Calu3 (cell line): Measurements from ENCODE around the gene PTPRN2. TPM values are rescaled to one million over a fixed set of nuclear protein-coding genes. Genes with fewer than 3 reads are reported as not detected.

Source experiments
- BruUV-seq: library from RNA; stranded (reverse); fragments of 400-500 nt; replicated peaks from 2 replicates; lab custom pipeline; 2021; lab: Mats Ljungman, UMichigan
- CTCF ChIA-PET: fragments of 300-600 bp; sonication (Branson Sonifier 250); formaldehyde crosslinking; loops from one replicate; lab custom pipeline; 2022; ENCODE audit warnings: antibody characterized with exemption; lab: Charles Lee
- DNase-seq: peaks from one replicate; pipeline ENCODE4 v3.0.0; 2022
- H3K27ac Mint-ChIP-seq: one replicate; pipeline ENCODE4 v1.8.0; 2022; ENCODE audit warnings: mixed read lengths; ENCODE audit not compliant: unreplicated experiment
- H3K27me3 Mint-ChIP-seq: one replicate; pipeline ENCODE4 v1.8.0; 2022; ENCODE audit warnings: mixed read lengths; ENCODE audit not compliant: unreplicated experiment
- H3K36me3 Mint-ChIP-seq: one replicate; pipeline ENCODE4 v1.8.0; 2022; ENCODE audit warnings: mild to moderate bottlenecking, moderate library complexity, mixed read lengths; ENCODE audit not compliant: insufficient read depth, unreplicated experiment
- H3K4me1 Mint-ChIP-seq: one replicate; pipeline ENCODE4 v1.8.0; 2022; ENCODE audit warnings: mild to moderate bottlenecking, low read depth, mixed read lengths; ENCODE audit not compliant: unreplicated experiment
- H3K4me3 Mint-ChIP-seq: one replicate; pipeline ENCODE4 v1.8.0; 2022; ENCODE audit warnings: mild to moderate bottlenecking, low read depth, moderate library complexity, mixed read lengths; ENCODE audit not compliant: unreplicated experiment
- H3K9me3 Mint-ChIP-seq: one replicate; pipeline ENCODE4 v1.8.0; 2022; ENCODE audit warnings: low read depth, mixed read lengths; ENCODE audit not compliant: unreplicated experiment
- intact Hi-C: fragments of 100-400 bp; cut with micrococcal nuclease; formaldehyde crosslinking; loops from one replicate; pipeline ENCODE4 v1.10.0; 2022; ENCODE audit not compliant: unreplicated experiment
- total RNA-seq: library from RNA; stranded (reverse); gene quantifications from 2 replicates; pipeline ENCODE4 v1.2.3, GENCODE V29; 2022
- TF ChIP-seq, protein P1 (sequence below): fragments of 200-600 bp; IDR thresholded peaks from one replicate; pipeline ENCODE4 v1.8.0; 2022; ENCODE audit warnings: antibody characterized with exemption; ENCODE audit not compliant: unreplicated experiment

PTPRN2 gene
- total RNA-seq, 1 experiment from 2014 or later: 2.0 TPM

DNA sequence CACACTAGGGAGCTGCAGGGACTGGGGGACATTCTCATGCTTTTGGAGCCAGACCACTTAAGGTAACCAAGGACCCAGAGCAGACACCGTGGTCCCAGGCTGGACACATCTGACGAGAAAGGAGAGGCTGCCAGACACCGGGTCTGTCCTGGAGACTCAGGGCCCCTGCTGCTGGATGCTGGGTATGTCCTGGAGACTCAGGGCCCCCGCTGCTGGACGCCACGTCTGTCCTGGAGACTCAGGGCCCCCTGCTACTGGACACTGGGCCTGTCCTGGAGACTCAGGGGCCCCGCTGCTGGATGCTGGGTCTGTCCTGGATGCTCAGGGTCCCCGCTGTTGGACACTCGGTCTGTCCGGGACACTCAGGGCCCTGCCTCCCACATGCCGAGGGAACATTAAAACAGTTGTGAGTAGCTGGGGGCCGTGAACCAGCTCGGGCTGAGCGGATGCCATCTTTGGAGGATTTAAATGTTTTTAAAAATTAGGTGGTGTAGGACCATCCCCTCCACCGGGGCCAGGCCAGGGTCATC is 1001.1 kb downstream of the PTPRN2 start:
- Mint-ChIP-seq H3K36me3 (no peaks in the 10 kb centered on the region), H3K4me3 (no peak overlapping the region), H3K4me1 (no peaks in the 10 kb centered on the region), H3K27ac (no peak overlapping the region), H3K9me3 (no peaks in the 10 kb centered on the region), H3K27me3 (peaks cover 8% of the 10 kb centered on the region)
- intact Hi-C loops: no loop called here
- DNase-seq: no peak
- TF ChIP-seq, protein P1, sequence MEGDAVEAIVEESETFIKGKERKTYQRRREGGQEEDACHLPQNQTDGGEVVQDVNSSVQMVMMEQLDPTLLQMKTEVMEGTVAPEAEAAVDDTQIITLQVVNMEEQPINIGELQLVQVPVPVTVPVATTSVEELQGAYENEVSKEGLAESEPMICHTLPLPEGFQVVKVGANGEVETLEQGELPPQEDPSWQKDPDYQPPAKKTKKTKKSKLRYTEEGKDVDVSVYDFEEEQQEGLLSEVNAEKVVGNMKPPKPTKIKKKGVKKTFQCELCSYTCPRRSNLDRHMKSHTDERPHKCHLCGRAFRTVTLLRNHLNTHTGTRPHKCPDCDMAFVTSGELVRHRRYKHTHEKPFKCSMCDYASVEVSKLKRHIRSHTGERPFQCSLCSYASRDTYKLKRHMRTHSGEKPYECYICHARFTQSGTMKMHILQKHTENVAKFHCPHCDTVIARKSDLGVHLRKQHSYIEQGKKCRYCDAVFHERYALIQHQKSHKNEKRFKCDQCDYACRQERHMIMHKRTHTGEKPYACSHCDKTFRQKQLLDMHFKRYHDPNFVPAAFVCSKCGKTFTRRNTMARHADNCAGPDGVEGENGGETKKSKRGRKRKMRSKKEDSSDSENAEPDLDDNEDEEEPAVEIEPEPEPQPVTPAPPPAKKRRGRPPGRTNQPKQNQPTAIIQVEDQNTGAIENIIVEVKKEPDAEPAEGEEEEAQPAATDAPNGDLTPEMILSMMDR: no peak
- CTCF ChIA-PET: no interaction called here
- no TSS peak for BruUV-seq

DNA sequence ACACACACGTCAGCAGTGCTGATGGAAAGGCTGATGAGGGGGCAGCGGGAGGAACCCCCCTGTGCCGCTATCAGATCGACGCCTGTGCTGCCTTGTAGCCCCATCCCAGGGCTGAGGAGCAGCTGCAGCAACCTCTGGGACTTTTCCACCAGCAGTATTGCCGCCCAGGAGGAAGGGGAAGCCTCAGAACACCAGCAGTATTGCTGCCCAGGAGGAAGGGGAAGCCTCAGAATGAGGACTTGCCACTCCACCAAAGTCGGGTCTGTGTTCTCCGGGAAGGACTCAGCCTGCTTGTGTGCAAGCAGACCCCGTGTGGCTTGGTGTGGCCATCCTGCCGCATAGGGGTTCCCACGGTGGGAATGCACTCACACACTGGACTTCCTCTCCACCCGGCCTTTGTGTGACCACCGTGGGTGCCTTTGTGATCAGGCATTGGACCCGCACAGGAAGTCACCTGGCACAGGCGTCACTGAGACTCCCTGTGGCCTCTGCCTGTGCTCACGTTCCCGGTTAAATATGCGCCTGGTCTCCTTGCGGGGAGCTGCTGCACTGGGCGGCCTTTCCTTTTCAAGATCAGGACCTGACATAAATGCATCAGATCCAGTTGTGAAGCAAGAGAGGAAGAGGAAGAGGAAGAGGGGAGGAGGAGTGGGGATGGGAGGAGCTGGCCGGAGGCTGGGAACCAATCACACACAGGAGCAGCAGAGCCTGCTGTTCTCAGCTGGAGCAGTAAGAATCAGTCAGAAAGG is 1002.3 kb downstream of the PTPRN2 start:
- Mint-ChIP-seq H3K4me3 (no peak overlapping the region), H3K4me1 (no peaks in the 10 kb centered on the region), H3K27me3 (peaks cover 8% of the 10 kb centered on the region), H3K36me3 (no peaks in the 10 kb centered on the region), H3K9me3 (no peaks in the 10 kb centered on the region), H3K27ac (no peak overlapping the region)
- DNase-seq: no peak
- BruUV-seq: no TSS peak
- CTCF ChIA-PET: no interaction called here
- intact Hi-C loops: no loop called here
- TF ChIP-seq, protein P1: no peak

GRCh38 chr7:157584420-157584819 is 1003.2 kb downstream of the PTPRN2 start:
- CTCF ChIA-PET: interaction anchor here (0.6 kb wide), 1 partner anchor 1033 kb away, joined by 3 read pairs; no protein-coding TSS in a partner anchor
- no peaks in the 10 kb centered on the region for H3K4me1 Mint-ChIP-seq
- TF ChIP-seq, protein P1: no peak
- BruUV-seq: no TSS peak
- no peak for DNase-seq
- peaks cover 8% of the 10 kb centered on the region for H3K27me3 Mint-ChIP-seq
- H3K9me3 Mint-ChIP-seq: no peaks in the 10 kb centered on the region
- no peaks in the 10 kb centered on the region for H3K36me3 Mint-ChIP-seq
- intact Hi-C loops: no loop called here
- no peak overlapping the region for H3K4me3 Mint-ChIP-seq
- H3K27ac Mint-ChIP-seq: no peak overlapping the region

DNA sequence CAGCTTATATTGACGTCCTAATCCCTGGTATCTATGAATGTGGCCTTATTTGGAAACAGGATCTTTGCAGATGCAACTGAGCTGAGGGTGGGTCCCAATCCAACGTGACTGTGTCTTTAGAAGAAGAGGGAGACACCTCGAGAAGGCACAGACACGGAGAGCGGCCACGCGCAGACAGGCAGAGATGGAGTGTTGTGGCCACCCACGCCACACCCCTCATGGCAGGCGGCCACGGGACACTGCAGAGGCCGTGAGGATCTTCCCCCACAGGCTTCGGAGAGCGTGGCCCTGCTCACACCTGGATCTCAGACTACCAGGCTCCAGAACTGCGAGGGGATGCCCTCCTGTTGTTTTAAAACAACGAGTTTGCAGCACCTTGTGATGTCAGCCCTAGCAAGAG is 1005.9 kb downstream of the PTPRN2 start:
- no peaks in the 10 kb centered on the region for H3K36me3 Mint-ChIP-seq
- DNase-seq: no peak
- intact Hi-C loops: no loop called here

More for the DNA sequence above, 1005.9 kb downstream of the PTPRN2 start:
- H3K27ac Mint-ChIP-seq: no peak overlapping the region
- BruUV-seq: no TSS peak
- H3K4me1 Mint-ChIP-seq: no peaks in the 10 kb centered on the region
- H3K4me3 Mint-ChIP-seq: no peak overlapping the region
- peaks cover 8% of the 10 kb centered on the region for H3K27me3 Mint-ChIP-seq
- CTCF ChIA-PET: no interaction called here
- no peaks in the 10 kb centered on the region for H3K9me3 Mint-ChIP-seq
- TF ChIP-seq, protein P1: no peak
